HL-60 (cell line): ENCODE measurements around the gene DRD4.

Experiments
- DNase-seq, 2 experiments: peaks; one replicate each; pipeline ENCODE4 v3.0.0-alpha.2; 2010 to 2020; ENCODE audit warnings: low read depth in 1 of 2, low spot score in 1 of 2
- H3K27ac ChIP-seq: fragments of 250-450 bp; sonication (Bioruptor Pico); replicated peaks from 2 replicates; pipeline ENCODE4 v1.5.1; 2020; ENCODE audit warnings: mild to moderate bottlenecking, moderate library complexity
- H3K27me3 ChIP-seq: fragments of 250-450 bp; sonication (Bioruptor Pico); 2 replicates; pipeline ENCODE4 v1.5.1; 2021; ENCODE audit warnings: mild to moderate bottlenecking, moderate library complexity; ENCODE audit not compliant: insufficient read depth, poor library complexity, severe bottlenecking
- H3K4me3 ChIP-seq: replicated peaks from 2 replicates; pipeline ENCODE4 v1.5.1; 2011; ENCODE audit warnings: mild to moderate bottlenecking, control low read depth, low read length; ENCODE audit not compliant: insufficient read depth
- CTCF ChIP-seq: IDR thresholded peaks from one replicate; pipeline ENCODE4 v1.5.1; 2011; ENCODE audit warnings: low read length, control low read depth, inconsistent platforms; ENCODE audit not compliant: insufficient read depth
- GABPA ChIP-seq: IDR thresholded peaks from 2 replicates; pipeline ENCODE4 v1.6.1; 2012; ENCODE audit warnings: low read depth
- POLR2AphosphoS5 ChIP-seq: IDR thresholded peaks from 2 replicates; pipeline ENCODE4 v1.6.1; 2012; ENCODE audit warnings: low read depth
- REST ChIP-seq: IDR thresholded peaks from 2 replicates; pipeline ENCODE4 v1.6.1; 2012; ENCODE audit warnings: low read depth; ENCODE audit not compliant: insufficient replicate concordance
- SPI1 ChIP-seq: IDR thresholded peaks from 2 replicates; pipeline ENCODE4 v1.6.1; 2012; ENCODE audit warnings: low read depth, mild to moderate bottlenecking, borderline replicate concordance

Gene DRD4

GRCh38 chr11:618856-619627, 18.0 kb upstream of the DRD4 start:
- no peak overlapping the region for H3K27ac ChIP-seq
- DNase-seq, result no peak
- no peak overlapping the region for H3K4me3 ChIP-seq
- TF ChIP-seq CTCF (no peak), POLR2AphosphoS5 (no peak), REST (no peak), GABPA (no peak), SPI1 (no peak)
- no peaks in the 10 kb centered on the region for H3K27me3 ChIP-seq

- H3K4me3 ChIP-seq, result no peak overlapping the region
- no peak for TF ChIP-seq REST
- no peak for TF ChIP-seq GABPA
- TF ChIP-seq POLR2AphosphoS5, result no peak
- TF ChIP-seq SPI1, result no peak
- no peak for TF ChIP-seq CTCF
- H3K27ac ChIP-seq, result no peak overlapping the region
- no peaks in the 10 kb centered on the region for H3K27me3 ChIP-seq
- no peak for DNase-seq
Measured at GRCh38 chr11:619628-620050, 17.4 kb upstream of the DRD4 start.

- Histone ChIP-seq H3K27me3 (no peaks in the 10 kb centered on the region), H3K4me3 (no peak overlapping the region), H3K27ac (no peak overlapping the region)
- DNase-seq, result no peak
- no peak for TF ChIP-seq REST
- no peak for TF ChIP-seq CTCF
- no peak for TF ChIP-seq GABPA
- no peak for TF ChIP-seq POLR2AphosphoS5
- TF ChIP-seq SPI1, result no peak
Measured at GRCh38 chr11:620201-620600, 16.9 kb upstream of the DRD4 start.
